Thyroid gland (tissue), 4 donors: Measurements from ENCODE around the gene SLC15A4. TPM values are rescaled to one million over a fixed set of nuclear protein-coding genes. Genes with fewer than 3 reads are reported as not detected.

Experiments
- DNase-seq, 2 donors: peaks; one replicate each; pipeline ENCODE4 v3.0.0-alpha.2; 2019
- H3K27ac ChIP-seq, 3 donors: fragments of 200-600 bp; sonication (generic); 1 replicate in 2 of 3; 2 replicates in 1 of 3; pipeline ENCODE4 v1.5.1; 2016 to 2019; ENCODE audit warnings: mild to moderate bottlenecking in 1 of 3, moderate library complexity in 1 of 3
- H3K27me3 ChIP-seq: fragments of 200-600 bp; sonication (generic); one replicate; pipeline ENCODE4 v1.5.1; 2019
- H3K36me3 ChIP-seq, 2 donors: fragments of 200-600 bp; sonication (generic); one replicate each; pipeline ENCODE4 v1.5.1; 2016 to 2019
- H3K4me1 ChIP-seq, 2 donors: fragments of 200-600 bp; sonication (generic); one replicate each; pipeline ENCODE4 v1.5.1; 2017 to 2019
- H3K4me3 ChIP-seq, 3 donors: fragments of 200-600 bp; sonication (generic); replicated peaks in 1 of 3; 1 replicate in 2 of 3; 2 replicates in 1 of 3; pipeline ENCODE4 v1.5.1; 2016; ENCODE audit warnings: mild to moderate bottlenecking in 1 of 3
- H3K9me3 ChIP-seq: fragments of 200-600 bp; sonication (generic); one replicate; pipeline ENCODE4 v1.5.1; 2017
- POLR2A ChIP-seq, 2 donors: fragments of 450-650 bp; IDR thresholded peaks; one replicate each; pipeline ENCODE4 v1.6.1; 2017; ENCODE audit warnings: antibody characterized with exemption in 2 of 2, mild to moderate bottlenecking in 2 of 2, moderate library complexity in 1 of 2
- WGBS, 2 donors: methylation state at CpG; one replicate each; pipeline ENCODE4 v1.1.5; 2017; 5-methylcytosine and 5-hydroxymethylcytosine counted together
- intact Hi-C: fragments of 100-400 bp; cut with DNase I; formaldehyde crosslinking; loops from one replicate; pipeline ENCODE4 v1.15.1; 2023
- total RNA-seq, 4 donors: library from RNA; depleted of rRNA; stranded (reverse); fragments of >200 nt; gene quantifications; one replicate each; pipeline ENCODE4 v1.2.3, GENCODE V29; 2016
- TF ChIP-seq, protein P1 (sequence below), 6 experiments: fragments of 200-600 bp in 3 of 6; fragments of 450-650 bp in 3 of 6; sonication (generic) in 3 of 6; IDR thresholded peaks; one replicate each; pipeline ENCODE4 v1.5.1; 2016 to 2019; ENCODE audit warnings: antibody characterized with exemption in 6 of 6, mild to moderate bottlenecking in 2 of 6, inconsistent platforms in 1 of 6, moderate library complexity in 1 of 6

Gene SLC15A4
- total RNA-seq, 4 donors from 2014 or later = 40.4 to 55.6 (median 43.9) TPM

DNA sequence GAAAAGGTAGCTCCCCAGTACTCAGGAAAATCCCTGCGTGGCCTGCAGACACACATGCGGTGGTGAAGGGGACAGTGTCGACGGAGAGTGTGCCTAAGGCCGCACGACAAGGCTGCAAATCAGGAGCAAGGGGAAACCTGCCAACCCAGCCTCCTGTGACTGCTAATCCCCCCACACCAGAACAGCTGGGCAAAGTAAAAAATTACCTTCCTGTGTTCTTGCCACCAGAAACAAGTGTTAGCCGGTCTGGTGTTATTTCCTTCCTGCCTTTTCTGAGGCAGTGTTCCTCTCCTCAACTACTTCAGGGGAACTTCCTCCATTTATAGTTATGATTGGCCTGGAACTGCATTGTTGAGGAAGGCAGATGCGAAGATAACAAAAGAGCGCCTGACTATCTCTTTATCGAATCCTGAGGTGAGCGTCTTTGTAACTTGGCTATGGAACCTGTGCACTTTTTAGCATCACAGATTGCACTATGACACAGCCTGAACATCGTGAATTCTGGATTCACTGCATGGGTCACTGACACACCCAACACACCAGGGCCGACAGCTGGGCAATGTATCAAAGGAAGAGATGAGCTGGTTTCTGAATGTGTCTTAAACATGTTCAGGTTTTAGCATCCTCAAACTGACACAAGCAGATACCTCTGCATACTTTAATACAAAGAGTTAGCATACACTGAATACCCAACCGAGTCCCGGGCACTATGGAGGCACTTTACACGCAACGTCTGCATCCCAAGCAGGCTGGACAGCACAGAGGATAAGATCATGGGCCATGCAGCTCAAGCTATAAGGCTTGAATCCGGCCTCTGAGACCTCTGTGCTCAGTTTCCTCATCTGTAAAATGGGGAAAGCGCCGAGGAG is 28.9 kb downstream of the SLC15A4 start:
- peaks cover 45 to 46% of the 10 kb centered on the region in 2 donors for H3K36me3 ChIP-seq
- H3K4me3 ChIP-seq = no peak overlapping the region
- no peaks in the 10 kb centered on the region for H3K9me3 ChIP-seq
- WGBS, 2 donors = 71 to 74% methylated on average over 17 to 20 of the region's 20 CpGs
- no peak for DNase-seq
- H3K4me1 ChIP-seq = peaks cover 0 to 14% of the 10 kb centered on the region in 2 donors
- intact Hi-C loops = no loop called here
- TF ChIP-seq POLR2A (IDR thresholded peaks at IDR 0.05) = no peak
- TF ChIP-seq, protein P1, sequence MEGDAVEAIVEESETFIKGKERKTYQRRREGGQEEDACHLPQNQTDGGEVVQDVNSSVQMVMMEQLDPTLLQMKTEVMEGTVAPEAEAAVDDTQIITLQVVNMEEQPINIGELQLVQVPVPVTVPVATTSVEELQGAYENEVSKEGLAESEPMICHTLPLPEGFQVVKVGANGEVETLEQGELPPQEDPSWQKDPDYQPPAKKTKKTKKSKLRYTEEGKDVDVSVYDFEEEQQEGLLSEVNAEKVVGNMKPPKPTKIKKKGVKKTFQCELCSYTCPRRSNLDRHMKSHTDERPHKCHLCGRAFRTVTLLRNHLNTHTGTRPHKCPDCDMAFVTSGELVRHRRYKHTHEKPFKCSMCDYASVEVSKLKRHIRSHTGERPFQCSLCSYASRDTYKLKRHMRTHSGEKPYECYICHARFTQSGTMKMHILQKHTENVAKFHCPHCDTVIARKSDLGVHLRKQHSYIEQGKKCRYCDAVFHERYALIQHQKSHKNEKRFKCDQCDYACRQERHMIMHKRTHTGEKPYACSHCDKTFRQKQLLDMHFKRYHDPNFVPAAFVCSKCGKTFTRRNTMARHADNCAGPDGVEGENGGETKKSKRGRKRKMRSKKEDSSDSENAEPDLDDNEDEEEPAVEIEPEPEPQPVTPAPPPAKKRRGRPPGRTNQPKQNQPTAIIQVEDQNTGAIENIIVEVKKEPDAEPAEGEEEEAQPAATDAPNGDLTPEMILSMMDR (IDR thresholded peaks at IDR 0.05) = no peak
- no peaks in the 10 kb centered on the region for H3K27me3 ChIP-seq
- H3K27ac ChIP-seq = no peak overlapping the region

GRCh38 chr12:128793701-128794100 is 30.1 kb downstream of the SLC15A4 start:
- 92 to 95% methylated on average over 6 of the region's 6 CpGs for WGBS, 2 donors
- TF ChIP-seq POLR2A (IDR thresholded peaks at IDR 0.05) = no peak
- TF ChIP-seq, protein P1 (IDR thresholded peaks at IDR 0.05) = no peak
- intact Hi-C loops = no loop called here
- Histone ChIP-seq H3K27me3 (no peaks in the 10 kb centered on the region), H3K36me3 (peaks cover 42 to 46% of the 10 kb centered on the region in 2 donors), H3K4me3 (no peak overlapping the region), H3K27ac (no peak overlapping the region), H3K4me1 (peaks cover 0 to 6% of the 10 kb centered on the region in 2 donors), H3K9me3 (no peaks in the 10 kb centered on the region)
- no peak for DNase-seq

DNA sequence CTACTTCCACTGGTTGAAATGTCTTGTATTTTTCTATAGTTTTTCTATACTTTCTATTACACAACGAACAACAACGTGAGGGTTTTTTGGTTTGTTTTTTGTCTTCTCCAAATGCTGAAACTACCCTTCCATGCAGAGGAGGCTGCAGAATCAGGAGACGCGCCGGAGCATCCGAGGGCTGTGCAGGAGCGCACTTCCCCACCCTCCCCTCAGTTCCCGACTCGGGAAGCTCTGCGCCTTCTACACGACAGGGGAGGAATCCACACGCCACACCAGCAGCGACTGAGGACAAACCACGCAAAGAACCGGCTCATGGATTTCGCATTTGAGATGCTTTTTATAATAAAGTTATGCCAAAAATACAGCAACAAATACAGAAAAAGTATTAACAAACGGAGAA is 30.9 kb downstream of the SLC15A4 start:
- Histone ChIP-seq H3K36me3 (peaks cover 37 to 40% of the 10 kb centered on the region in 2 donors), H3K4me1 (no peaks in the 10 kb centered on the region), H3K9me3 (no peaks in the 10 kb centered on the region), H3K27me3 (no peaks in the 10 kb centered on the region), H3K27ac (no peak overlapping the region), H3K4me3 (no peak overlapping the region)
- 96 to 97% methylated on average over 17 of the region's 17 CpGs for WGBS, 2 donors
- intact Hi-C loops = no loop called here
- no peak for DNase-seq
- no peak for TF ChIP-seq POLR2A (IDR thresholded peaks at IDR 0.05)
- TF ChIP-seq, protein P1 (IDR thresholded peaks at IDR 0.05) = no peak

GRCh38 chr12:128792398-128792797 is 31.4 kb downstream of the SLC15A4 start:
- no peaks in the 10 kb centered on the region for H3K4me1 ChIP-seq
- 91 to 94% methylated on average over 15 of the region's 15 CpGs for WGBS, 2 donors
- no peaks in the 10 kb centered on the region for H3K27me3 ChIP-seq
- peaks cover 32 to 35% of the 10 kb centered on the region in 2 donors for H3K36me3 ChIP-seq
- intact Hi-C loops = no loop called here
- TF ChIP-seq POLR2A (IDR thresholded peaks at IDR 0.05) = no peak
- TF ChIP-seq, protein P1 (IDR thresholded peaks at IDR 0.05) = no peak
- H3K4me3 ChIP-seq = no peak overlapping the region
- H3K27ac ChIP-seq = no peak overlapping the region
- no peaks in the 10 kb centered on the region for H3K9me3 ChIP-seq
- DNase-seq = no peak
